Stimulated activated CD8-positive, alpha-beta memory T cell treated with anti-CD3 and anti-CD28 coated beads, Interleukin-4, amount 100 ng/mL, for 1 hour (primary cell): ENCODE measurements around the gene HS3ST3B1.

Experiments used
- DNase-seq, 2 donors: peaks; one replicate each; pipeline ENCODE4 v3.0.0-alpha.2; 2020; ENCODE audit warnings: low read depth in 2 of 2, low spot score in 1 of 2

The HS3ST3B1 gene

GRCh38 chr17:14320734-14321475 lies 20.0 kb downstream of the HS3ST3B1 start:
- no peak for DNase-seq

GRCh38 chr17:14321476-14321949 lies 20.6 kb downstream of the HS3ST3B1 start:
- DNase-seq: no peak

GRCh38 chr17:14321980-14322776 lies 21.3 kb downstream of the HS3ST3B1 start:
- no peak for DNase-seq

- no peak for DNase-seq
Observed at GRCh38 chr17:14323522-14323981, 22.7 kb downstream of the HS3ST3B1 start.

GRCh38 chr17:14325618-14326167 lies 24.8 kb downstream of the HS3ST3B1 start:
- no peak for DNase-seq

- DNase-seq: no peak
Observed at GRCh38 chr17:14329900-14330491, 29.1 kb downstream of the HS3ST3B1 start.

GRCh38 chr17:14330492-14330962 lies 29.6 kb downstream of the HS3ST3B1 start:
- DNase-seq: no peak

GRCh38 chr17:14331225-14331981 lies 30.5 kb downstream of the HS3ST3B1 start:
- no peak for DNase-seq

- DNase-seq: no peak
Observed at GRCh38 chr17:14331982-14332298, 31.1 kb downstream of the HS3ST3B1 start.

GRCh38 chr17:14332331-14332730 lies 31.4 kb downstream of the HS3ST3B1 start:
- DNase-seq: no peak

GRCh38 chr17:14333506-14333905 lies 32.6 kb downstream of the HS3ST3B1 start:
- no peak for DNase-seq

- no peak for DNase-seq
Observed at GRCh38 chr17:14334276-14334840, 33.5 kb downstream of the HS3ST3B1 start.

GRCh38 chr17:14334919-14335318 lies 34.0 kb downstream of the HS3ST3B1 start:
- DNase-seq: no peak

- DNase-seq: no peak
Observed at GRCh38 chr17:14336418-14336817, 35.5 kb downstream of the HS3ST3B1 start.

- no peak for DNase-seq
Observed at GRCh38 chr17:14337596-14338079, 36.8 kb downstream of the HS3ST3B1 start.

- DNase-seq: no peak
Observed at GRCh38 chr17:14340857-14341754, 40.2 kb downstream of the HS3ST3B1 start.

- no peak for DNase-seq
Observed at GRCh38 chr17:14341866-14342265, 41.0 kb downstream of the HS3ST3B1 start.

GRCh38 chr17:14346801-14347200 lies 45.9 kb downstream of the HS3ST3B1 start:
- DNase-seq: no peak

GRCh38 chr17:14351493-14351892 lies 50.6 kb downstream of the HS3ST3B1 start:
- DNase-seq: no peak
